ENCODE data around the gene HOPX. TPM values are rescaled to one million over a fixed set of nuclear protein-coding genes. Genes with fewer than 3 reads are reported as not detected.

HOPX gene
- total and polyA plus RNA-seq, 2 of the 8 experiments (the other 6 are each of a cell fraction or from before 2014, with no cell fraction given), result not detected

GRCh38 chr4:56622176-56622575 is 58.9 kb downstream of the HOPX start:
- DNase-seq (ENCODE audit: low read depth in 1 of 2, low spot score in 2 of 2), result no peak
- Histone ChIP-seq H2BK15ac (ENCODE audit: low read length) (no peak overlapping the region), H3K14ac (ENCODE audit: insufficient read length) (no peak overlapping the region), H2AFZ (ENCODE audit: low read length) (no peak overlapping the region), H3K56ac (replicated peaks; ENCODE audit: insufficient read length, low read depth, low read length) (no peak overlapping the region), H3K4me1 (replicated peaks in 1 of 4; ENCODE audit: control insufficient read depth in 3 of 4, insufficient read depth in 4 of 4, low read length in 3 of 4) (peaks cover 0 to 4% (median 0%) of the 10 kb centered on the region in 4 experiments; a peak in 1 of 7 replicates), H2BK12ac (ENCODE audit: low read depth, low read length) (no peak overlapping the region), H2BK120ac (replicated peaks; ENCODE audit: low read depth, low read length) (no peak overlapping the region), H3K4me2 (ENCODE audit: insufficient read depth in 1 of 2, low read depth in 2 of 2, low read length in 2 of 2) (no peak overlapping the region), H4K20me1 (replicated peaks in 1 of 2; ENCODE audit: control insufficient read depth in 1 of 2, insufficient read depth in 2 of 2, low read length in 2 of 2) (no peaks in the 10 kb centered on the region), H3K9ac (replicated peaks in 1 of 4; ENCODE audit: extremely low read depth in 1 of 4, low read depth in 3 of 4, low read length in 3 of 4) (no peak overlapping the region), H3K27me3 (replicated peaks in 1 of 4; ENCODE audit: control insufficient read depth in 3 of 4, extremely low read depth in 1 of 4, insufficient read depth in 3 of 4, low read length in 3 of 4) (no peaks in the 10 kb centered on the region), H3K79me2 (ENCODE audit: control insufficient read depth in 1 of 2, insufficient read depth in 2 of 2, low read length in 2 of 2) (no peaks in the 10 kb centered on the region), H2AK5ac (ENCODE audit: low read depth, low read length) (no peak overlapping the region), H3K9me3 (ENCODE audit: insufficient read depth in 2 of 2, low read depth in 1 of 2, low read length in 1 of 2) (peaks cover 13 to 30% of the 10 kb centered on the region in 2 experiments), H2BK5ac (ENCODE audit: low read depth, low read length) (no peak overlapping the region), H3K23me2 (ENCODE audit: low read depth, low read length) (no peaks in the 10 kb centered on the region), H3K18ac (ENCODE audit: extremely low read depth, low read length) (no peak overlapping the region), H4K91ac (replicated peaks; ENCODE audit: insufficient read length, low read length) (no peak overlapping the region), H3K4ac (replicated peaks; ENCODE audit: insufficient read length, low read depth, low read length) (no peak overlapping the region), H3K23ac (ENCODE audit: insufficient read length) (no peak overlapping the region), H4K8ac (ENCODE audit: extremely low read depth, insufficient read depth, low read length) (no peak overlapping the region), H3K36me3 (ENCODE audit: control insufficient read depth in 2 of 4, insufficient read depth in 4 of 4, low read length in 3 of 4) (no peaks in the 10 kb centered on the region), H4K5ac (ENCODE audit: insufficient read length, low read depth, low read length) (no peak overlapping the region), H3K4me3 (ENCODE audit: extremely low read depth in 1 of 4, insufficient read depth in 2 of 4, low read depth in 3 of 4, low read length in 4 of 4) (no peak overlapping the region), H3K27ac (ENCODE audit: low read depth, low read length) (no peak overlapping the region), H3K79me1 (ENCODE audit: low read depth, low read length) (no peaks in the 10 kb centered on the region), H2BK20ac (ENCODE audit: low read length) (no peak overlapping the region)
- no peak for FAIRE-seq
- POLR2A ChIA-PET (ENCODE audit: partially characterized antibody), result no interaction called here
- CTCF ChIA-PET (ENCODE audit: partially characterized antibody), result interaction anchor here (0.8 kb wide), 1 partner anchor 77 kb away, joined by 4 read pairs; no protein-coding TSS in a partner anchor
- WGBS, 2 experiments (ENCODE audit: extremely low coverage in 1 of 2, insufficient coverage in 1 of 2, insufficient read length in 1 of 2, insufficient replicate concordance in 2 of 2, low coverage in 1 of 2, low lambda C conversion rate in 2 of 2, missing lambda C conversion rate in 1 of 2), result 82% methylated on average over 1 of the region's 1 CpG; no CpG with 5 or more reads in 1 of the 2 experiments
- TF ChIP-seq EGR1 (IDR thresholded peaks at IDR 0.05; ENCODE audit: borderline replicate concordance, low read depth, low read length) (no peak), BACH1 (IDR thresholded peaks at IDR 0.05; ENCODE audit: low read length) (no peak), NRF1 (IDR thresholded peaks at IDR 0.05; ENCODE audit: low read depth, low read length) (no peak), POU5F1 (IDR thresholded peaks at IDR 0.05; ENCODE audit: low read depth, low read length) (no peak), HDAC2 (IDR thresholded peaks at IDR 0.05; ENCODE audit: borderline replicate concordance in 1 of 2, low read depth in 2 of 2, low read length in 2 of 2) (no peak), SUZ12 (IDR thresholded peaks at IDR 0.05; ENCODE audit: low read length) (no peak), KDM1A (IDR thresholded peaks at IDR 0.05; ENCODE audit: borderline replicate concordance, low read length) (no peak), EP300 (IDR thresholded peaks at IDR 0.05; ENCODE audit: borderline replicate concordance in 1 of 2, low read depth in 2 of 2, low read length in 2 of 2) (no peak), ATF2 (IDR thresholded peaks at IDR 0.05; ENCODE audit: low read length) (no peak), JUND (IDR thresholded peaks at IDR 0.05; ENCODE audit: low read length) (no peak), KDM4A (IDR thresholded peaks at IDR 0.05; ENCODE audit: low read depth, low read length, severe bottlenecking) (no peak)
- TF ChIP-seq, protein P1, sequence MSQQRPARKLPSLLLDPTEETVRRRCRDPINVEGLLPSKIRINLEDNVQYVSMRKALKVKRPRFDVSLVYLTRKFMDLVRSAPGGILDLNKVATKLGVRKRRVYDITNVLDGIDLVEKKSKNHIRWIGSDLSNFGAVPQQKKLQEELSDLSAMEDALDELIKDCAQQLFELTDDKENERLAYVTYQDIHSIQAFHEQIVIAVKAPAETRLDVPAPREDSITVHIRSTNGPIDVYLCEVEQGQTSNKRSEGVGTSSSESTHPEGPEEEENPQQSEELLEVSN (IDR thresholded peaks at IDR 0.05), result no peak

Data from H1 (cell line).